ENCODE data around the gene BRD1.
"Not testable (repeated sequence)": the region's sequence is repeated elsewhere in the genome, so short reads cannot be mapped to it uniquely, and the experiment has no call there.

The BRD1 gene

DNA sequence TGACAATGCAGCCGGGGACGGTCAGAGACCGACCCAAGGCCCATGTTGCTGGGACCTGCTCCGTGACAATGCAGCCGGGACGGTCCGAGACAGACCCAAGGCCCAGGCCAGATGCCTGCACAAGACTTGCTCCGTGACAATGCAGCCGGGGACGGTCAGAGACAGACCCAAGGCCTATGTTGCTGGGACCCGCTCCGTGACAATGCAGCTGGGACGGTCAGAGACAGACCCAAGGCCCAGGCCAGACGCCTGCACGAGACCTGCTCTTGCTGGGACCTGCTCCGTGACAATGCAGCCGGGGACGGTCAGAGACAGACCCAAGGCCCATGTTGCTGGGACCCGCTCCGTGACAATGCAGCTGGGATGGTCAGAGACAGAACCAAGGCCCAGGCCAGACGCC lies 45.8 kb downstream of the BRD1 start:
- not testable (repeated sequence) for DNase-seq

GRCh38 chr22:49781289-49781782 lies 46.3 kb downstream of the BRD1 start:
- no peak for DNase-seq

DNA sequence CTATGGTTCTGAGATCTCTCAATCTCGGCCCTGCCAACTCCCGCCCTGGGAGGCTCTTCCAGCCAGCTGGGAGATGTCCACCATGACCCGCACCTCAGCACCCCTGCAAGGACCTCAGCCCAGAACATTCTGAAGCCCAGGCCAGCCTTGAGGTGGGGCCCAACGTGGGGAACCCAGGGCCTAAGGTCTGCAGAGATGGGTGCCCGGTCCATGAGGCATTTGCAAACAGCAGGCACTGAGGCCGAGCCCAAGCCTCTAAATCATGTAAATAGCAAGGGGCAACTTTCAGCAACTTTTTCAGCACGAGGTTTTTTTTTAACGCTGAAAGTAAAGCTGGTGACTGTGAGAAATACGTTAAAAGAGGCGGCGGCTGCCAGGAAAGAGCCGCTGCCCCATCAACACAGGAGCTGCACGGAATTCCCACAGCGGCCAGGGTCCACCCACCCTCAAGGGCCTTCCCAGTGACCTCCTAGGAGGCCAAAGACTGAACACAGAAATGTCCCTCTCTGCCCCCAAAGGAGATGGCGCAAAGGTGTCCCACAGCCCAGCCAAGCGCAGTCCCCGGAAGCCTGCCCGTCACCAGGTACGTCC lies 46.9 kb downstream of the BRD1 start:
- no peak for DNase-seq

DNA sequence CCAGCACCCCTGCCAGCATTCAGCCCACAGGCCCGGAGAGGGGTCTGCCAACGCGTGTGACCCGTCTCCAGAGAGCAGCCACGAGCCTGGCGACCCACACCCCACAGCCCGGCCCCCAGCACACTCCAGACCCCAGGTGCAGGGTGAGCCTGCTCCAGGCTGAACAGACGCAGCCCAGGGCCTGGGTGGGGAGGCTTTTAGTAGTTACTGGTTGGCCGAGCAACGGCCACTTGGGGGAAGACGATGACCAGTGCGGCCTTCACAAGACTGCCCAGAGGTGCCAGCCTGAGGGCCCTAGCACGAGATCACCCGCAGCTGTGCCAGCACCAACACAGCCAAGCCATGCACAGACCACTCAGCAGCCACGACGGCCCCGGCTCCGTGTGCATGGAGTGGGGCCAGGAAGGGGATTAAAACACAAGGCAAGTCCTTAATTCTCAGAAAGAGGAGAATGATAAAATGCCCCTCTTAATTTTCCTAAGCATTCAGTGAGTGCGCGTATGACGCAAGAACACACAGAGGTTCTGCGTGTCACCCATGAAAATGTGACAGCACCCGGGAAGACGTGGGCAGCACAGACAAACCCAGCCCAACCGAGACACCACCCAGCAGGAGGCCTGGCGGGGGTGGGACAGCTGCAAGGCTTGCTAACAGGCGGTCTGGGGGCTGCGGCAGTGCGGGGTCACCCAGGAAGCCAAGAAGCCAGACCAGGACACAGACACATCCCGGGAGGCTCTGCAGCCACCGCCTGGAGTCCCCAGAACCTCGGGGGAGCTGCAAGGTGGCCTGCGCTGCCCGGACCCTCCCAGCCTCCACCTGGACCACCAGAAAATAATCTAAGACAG lies 47.6 kb downstream of the BRD1 start:
- DNase-seq, result no peak

DNA sequence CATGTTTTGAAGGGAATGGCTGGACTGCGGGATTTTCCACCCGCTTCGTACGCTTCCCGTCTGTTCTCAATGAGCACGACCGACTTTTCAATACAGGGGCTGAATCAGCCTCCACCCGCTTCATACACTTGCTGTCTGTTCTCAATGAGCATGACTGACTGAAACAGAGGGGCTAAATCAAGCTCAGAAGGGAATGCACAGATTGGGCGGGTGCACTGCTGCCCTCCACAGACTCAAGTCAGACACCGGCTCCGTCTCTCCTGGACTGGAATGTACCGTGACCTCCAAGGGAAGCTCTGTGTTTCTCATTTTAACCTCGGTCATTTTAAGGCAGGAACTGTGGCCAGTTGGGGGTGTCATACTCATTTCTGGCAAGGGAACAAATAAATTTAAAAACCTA lies 48.5 kb downstream of the BRD1 start:
- no peak for DNase-seq

DNA sequence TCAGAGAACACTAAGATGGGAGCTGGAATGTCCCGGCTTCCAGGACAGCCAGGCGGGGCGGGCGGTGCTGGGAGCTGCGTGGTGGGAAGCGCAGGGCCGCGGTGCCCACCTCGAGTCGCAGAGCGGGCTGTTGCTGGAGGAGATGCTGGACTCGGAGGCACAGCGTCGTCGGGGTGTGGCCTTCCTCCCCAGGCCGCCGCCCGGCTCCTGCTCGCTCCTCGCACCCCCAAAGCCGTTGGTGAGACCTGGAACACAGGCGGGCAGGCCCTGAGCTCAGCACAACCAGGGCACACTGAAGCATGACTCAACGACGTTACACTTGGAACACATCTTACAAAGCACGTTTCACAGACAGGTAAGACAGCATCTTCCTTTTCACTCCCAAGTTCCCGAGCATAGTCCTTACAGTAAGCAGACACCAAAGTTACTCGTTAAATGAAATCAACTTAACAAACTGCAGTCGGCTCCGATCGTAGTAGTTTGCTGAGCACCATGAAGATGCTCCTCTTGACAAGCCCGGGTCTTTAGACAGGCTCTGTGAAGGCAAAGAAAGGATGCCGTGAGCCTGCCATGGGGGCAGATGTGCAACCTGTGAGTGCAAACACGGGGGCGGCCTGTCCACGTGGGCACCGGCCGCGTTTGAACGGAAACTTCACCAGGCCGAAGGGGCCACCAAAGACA lies 50.0 kb downstream of the BRD1 start:
- DNase-seq, result no peak

- DNase-seq, result no peak
These were observed 50.8 kb downstream of the BRD1 start for GRCh38 chr22:49776891-49777290.

GRCh38 chr22:49775867-49776511 lies 51.7 kb downstream of the BRD1 start:
- DNase-seq, result no peak

GRCh38 chr22:49775191-49775866 lies 52.3 kb downstream of the BRD1 start:
- no peak for DNase-seq

GRCh38 chr22:49774499-49775151 lies 53.0 kb downstream of the BRD1 start:
- DNase-seq, result no peak

DNA sequence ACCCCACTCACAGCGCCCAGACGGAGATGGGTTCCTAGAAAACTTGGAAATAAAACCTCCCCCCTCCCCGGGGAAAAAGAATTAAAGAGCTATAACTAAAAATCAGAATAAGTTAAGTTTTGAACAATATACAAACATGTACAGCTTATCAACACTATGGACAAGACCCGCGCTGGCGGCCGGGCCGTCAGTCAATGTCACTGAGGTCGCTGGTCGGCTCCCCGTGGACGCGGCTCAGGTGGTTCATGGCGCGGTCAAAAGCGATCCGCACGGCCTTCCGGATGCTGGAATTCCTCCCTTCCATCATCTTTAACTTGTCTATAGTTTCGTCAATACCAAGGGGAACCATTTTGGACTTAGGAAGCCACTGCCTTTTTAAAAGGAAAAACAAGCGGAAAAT lies 53.6 kb downstream of the BRD1 start:
- no peak for DNase-seq

DNA sequence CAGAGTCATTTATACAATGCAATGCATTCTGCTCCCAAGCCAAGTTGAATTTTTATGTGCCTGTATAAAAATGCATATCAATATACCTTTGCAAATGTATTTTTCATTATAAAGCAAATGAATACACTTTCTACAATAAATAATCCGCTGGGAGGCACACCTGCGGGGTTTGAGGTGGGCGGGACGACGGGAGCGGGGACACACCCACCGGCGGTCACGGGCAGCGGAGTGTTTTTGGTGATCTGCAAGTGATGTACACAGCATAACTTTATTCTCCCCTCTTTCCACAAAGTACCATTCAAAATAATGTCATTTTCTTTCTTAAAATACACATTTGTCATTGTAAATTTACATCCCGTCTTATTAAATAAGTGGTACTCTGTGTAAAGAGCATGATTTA lies 54.1 kb downstream of the BRD1 start:
- no peak for DNase-seq

DNA sequence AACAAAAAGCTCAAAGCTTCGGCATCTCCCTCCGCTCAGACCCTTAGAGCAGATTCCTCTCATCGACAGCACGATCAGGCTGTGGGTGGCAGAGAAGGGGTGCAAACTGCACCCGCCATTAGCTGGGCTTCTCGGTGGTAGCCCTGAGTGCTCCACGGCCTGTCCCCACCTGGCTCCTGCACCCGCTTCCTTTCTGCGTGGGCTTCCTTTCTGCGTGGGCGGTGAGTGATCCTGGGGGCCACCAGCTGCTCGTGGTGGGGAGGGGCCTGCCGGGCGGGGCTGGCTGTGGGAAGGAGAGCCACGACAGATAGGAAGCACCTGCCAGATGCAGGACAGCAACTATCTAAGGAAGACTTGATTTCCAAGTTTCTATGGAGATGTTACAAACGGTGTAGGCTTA lies 55.0 kb downstream of the BRD1 start:
- DNase-seq, result no peak

DNA sequence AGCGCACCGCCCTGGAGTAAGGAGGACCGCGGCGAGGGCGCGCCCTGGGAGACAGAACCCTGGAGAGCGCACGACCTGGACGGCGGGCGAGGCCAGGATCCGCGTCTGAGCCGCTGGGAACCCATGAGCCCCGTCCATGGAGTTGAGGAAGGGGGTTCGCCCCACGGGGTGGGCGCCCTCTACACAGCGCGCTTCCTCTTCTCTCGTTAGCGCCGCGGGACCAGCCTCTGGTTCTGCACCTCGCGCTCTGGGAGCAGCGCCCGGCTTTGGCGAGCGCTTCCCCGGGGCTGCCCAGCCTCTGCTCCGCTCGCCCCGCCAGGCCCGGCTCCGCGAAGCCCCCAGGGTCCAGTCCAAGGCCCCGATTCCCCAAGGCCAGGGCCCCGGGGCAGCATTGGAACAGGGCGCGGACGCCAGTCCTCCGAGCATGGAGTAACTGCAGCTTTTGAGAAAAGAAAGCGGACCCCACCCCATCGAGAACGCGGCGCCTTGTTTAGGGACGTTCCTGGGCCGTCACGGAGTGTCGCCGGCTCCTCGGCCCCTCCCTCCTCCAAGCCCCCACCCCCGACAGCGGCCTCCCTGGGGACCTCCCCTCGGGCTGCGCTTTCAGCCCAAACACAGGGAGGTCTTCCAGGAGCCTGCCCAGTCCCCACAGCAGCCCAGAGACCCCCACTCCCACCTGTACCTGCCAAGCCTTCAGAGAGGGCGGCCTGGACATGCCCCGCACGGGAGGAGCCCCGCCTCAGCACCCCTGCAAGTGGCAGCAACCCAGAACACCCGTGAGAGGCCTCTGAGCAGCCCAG lies 56.2 kb downstream of the BRD1 start:
- DNase-seq, result no peak

DNA sequence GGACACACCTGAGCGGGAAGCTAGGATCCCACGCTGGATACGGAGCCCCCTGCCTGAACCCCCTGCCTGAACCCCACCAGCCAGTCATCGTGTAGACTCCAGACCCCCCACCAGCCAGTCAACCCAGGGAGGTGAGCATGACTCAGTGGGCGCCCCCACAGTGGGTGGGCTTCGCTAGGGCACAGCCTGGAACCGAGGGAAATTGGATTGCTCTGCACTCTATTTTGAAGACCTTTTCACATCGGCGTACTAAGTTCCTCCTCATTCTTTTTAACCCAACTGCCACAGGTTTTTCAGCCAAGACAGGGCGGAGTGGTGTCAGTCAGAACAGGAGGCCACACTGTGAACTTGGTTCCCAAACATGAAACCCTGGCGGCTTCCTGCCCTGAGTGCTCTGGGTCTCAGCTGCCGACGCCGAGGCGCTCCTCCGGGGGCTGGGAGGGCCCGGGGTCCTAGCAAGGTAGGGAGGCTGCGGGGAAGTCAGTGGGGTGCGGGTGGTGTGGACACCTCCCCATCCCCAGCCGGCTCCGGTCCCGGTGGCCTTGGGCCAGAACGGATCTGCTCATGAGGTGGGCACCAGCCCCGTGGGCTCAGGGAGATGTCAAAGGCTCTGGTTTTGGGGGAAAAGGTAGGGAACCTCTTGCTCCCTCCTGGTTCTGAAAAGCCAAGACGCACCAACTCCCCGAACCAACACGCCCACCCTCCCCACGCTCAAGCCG lies 57.0 kb downstream of the BRD1 start:
- no peak for DNase-seq

- no peak for DNase-seq
These were observed 57.8 kb downstream of the BRD1 start for GRCh38 chr22:49769691-49770546.

- DNase-seq, result no peak
These were observed 58.6 kb downstream of the BRD1 start for GRCh38 chr22:49768951-49769690.

GRCh38 chr22:49768077-49768910 lies 59.4 kb downstream of the BRD1 start:
- DNase-seq, result no peak
